Glomerular endothelial cell (primary cell): Measurements from ENCODE around the gene EDEM3. TPM values are rescaled to one million over a fixed set of nuclear protein-coding genes. Genes with fewer than 3 reads are reported as not detected.
A peak's percentile ranks its signal among the peaks of the same experiment; 100 is the strongest.
"Not testable (repeated sequence)": the region's sequence is repeated elsewhere in the genome, so short reads cannot be mapped to it uniquely, and the experiment has no call there.

Experiments used
- DNase-seq: peaks from one replicate; pipeline ENCODE4 v3.0.0-alpha.2; 2011; ENCODE audit warnings: low read depth, low spot score; ENCODE audit errors: extremely low read depth
- total RNA-seq: library from RNA; depleted of rRNA; stranded (reverse); fragments of >200 nt; gene quantifications from 2 replicates; pipeline ENCODE4 v1.2.3, GENCODE V29; 2015

Gene EDEM3
- total RNA-seq, 1 donor from 2014 or later: 34.5 TPM

GRCh38 chr1:184769241-184769640, 14.6 kb upstream of the EDEM3 start:
- DNase-seq: no peak

- no peak for DNase-seq
Measured at GRCh38 chr1:184768467-184768866, 13.8 kb upstream of the EDEM3 start.

GRCh38 chr1:184767591-184767990, 12.9 kb upstream of the EDEM3 start:
- DNase-seq: no peak

- DNase-seq: no peak
Measured at GRCh38 chr1:184764483-184764882, 9.8 kb upstream of the EDEM3 start.

- not testable (repeated sequence) for DNase-seq
Measured at GRCh38 chr1:184763520-184763919, 8.9 kb upstream of the EDEM3 start.

GRCh38 chr1:184761969-184762485, 7.4 kb upstream of the EDEM3 start:
- DNase-seq: no peak

- DNase-seq: no peak
Measured at GRCh38 chr1:184759651-184760050, 5.0 kb upstream of the EDEM3 start.

- DNase-seq: no peak
Measured at GRCh38 chr1:184759112-184759511, 4.5 kb upstream of the EDEM3 start.

- no peak for DNase-seq
Measured at GRCh38 chr1:184757891-184758290, 3.2 kb upstream of the EDEM3 start.

GRCh38 chr1:184757406-184757805, 2.7 kb upstream of the EDEM3 start:
- DNase-seq: no peak

GRCh38 chr1:184755226-184756065, 788 bp upstream of the EDEM3 start:
- DNase-seq: no peak

GRCh38 chr1:184753608-184754475, 816 bp downstream of the EDEM3 start:
- peak; percentile 63 for DNase-seq

GRCh38 chr1:184753117-184753516, 1.5 kb downstream of the EDEM3 start:
- DNase-seq: no peak

GRCh38 chr1:184752656-184753055, 2.0 kb downstream of the EDEM3 start:
- no peak for DNase-seq

- no peak for DNase-seq
Measured at GRCh38 chr1:184748740-184749139, 5.9 kb downstream of the EDEM3 start.

GRCh38 chr1:184747089-184747955, 7.3 kb downstream of the EDEM3 start:
- no peak for DNase-seq

- no peak for DNase-seq
Measured at GRCh38 chr1:184745929-184746638, 8.6 kb downstream of the EDEM3 start.

- no peak for DNase-seq
Measured at GRCh38 chr1:184745110-184745509, 9.5 kb downstream of the EDEM3 start.

GRCh38 chr1:184743062-184743756, 11.4 kb downstream of the EDEM3 start:
- no peak for DNase-seq
